Mucosa of gallbladder (tissue), 1 donor: ENCODE results near the gene IGDCC3. TPM values are rescaled to one million over a fixed set of nuclear protein-coding genes. Genes with fewer than 3 reads are reported as not detected.

ENCODE experiments used
- DNase-seq: peaks from one replicate; pipeline ENCODE4 v3.0.0-alpha.2; 2020; ENCODE audit warnings: low spot score
- total RNA-seq: library from RNA; stranded (reverse); gene quantifications from one replicate; pipeline ENCODE4 v1.2.1, GENCODE V29; 2021
- donor health status: DM: no; HTN: no; CAD: no.

Gene IGDCC3
- total RNA-seq, 1 donor from 2014 or later: 0.69 TPM

GRCh38 chr15:65343374-65343981 lies 34.3 kb downstream of the IGDCC3 start:
- no peak for DNase-seq

DNA sequence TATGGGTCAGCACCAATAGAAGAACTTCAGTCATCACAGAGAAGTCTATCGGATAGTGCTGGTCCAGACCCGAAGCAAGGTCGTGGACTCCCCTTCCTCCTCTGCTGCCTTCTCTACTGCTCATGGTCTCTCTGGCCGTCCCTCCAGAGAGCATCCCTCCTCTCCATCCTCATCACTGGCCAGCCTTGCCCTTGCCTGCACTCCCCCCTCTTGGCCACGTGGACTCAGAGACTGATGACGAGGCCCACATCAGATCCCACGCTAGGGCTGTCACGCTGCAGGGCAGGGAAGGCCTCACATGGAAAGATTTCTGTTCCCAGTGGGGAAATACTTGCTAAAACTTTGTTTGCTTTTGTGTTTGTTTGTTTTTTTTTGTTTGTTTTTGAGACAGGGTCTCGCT lies 35.3 kb downstream of the IGDCC3 start:
- no peak for DNase-seq

DNA sequence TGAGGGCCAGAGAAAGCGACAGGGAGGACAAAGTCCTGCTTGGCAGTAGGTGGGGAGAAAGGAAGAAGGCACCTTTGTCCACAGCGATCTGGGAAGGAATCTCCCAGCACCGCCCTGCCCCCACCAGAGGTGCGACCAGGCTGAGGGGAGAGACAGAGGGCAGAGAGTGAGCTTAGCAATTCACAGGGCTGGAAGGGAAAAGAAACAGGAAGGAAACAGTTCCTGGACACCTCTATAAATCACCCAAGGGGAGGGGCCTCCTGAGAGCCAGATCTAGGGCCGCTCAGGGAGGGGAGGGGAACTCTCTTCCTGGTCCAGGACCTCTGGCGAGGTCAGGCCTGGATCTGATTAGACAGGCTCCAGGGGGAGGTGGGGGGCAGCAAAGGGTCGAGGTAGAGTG lies 37.9 kb downstream of the IGDCC3 start:
- DNase-seq: no peak

DNA sequence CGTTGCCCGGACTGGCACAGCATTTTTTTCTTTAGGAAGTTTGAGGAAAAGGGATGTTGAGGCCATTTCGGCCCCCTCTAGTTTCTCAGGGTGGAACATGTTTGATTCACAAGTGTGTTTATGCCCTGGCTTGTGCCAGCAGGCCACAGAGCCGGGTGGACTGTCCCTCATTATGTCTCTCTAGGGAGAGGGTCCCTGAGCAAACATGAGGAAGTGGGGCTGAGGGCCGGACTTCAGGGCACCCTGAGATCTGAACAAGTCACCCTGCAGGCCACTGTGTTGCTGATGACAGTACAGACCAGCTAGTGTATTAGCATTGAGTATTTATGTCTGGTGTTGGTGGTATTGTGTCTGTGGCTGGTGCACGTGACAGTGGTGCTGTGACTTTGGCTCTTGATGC lies 38.4 kb downstream of the IGDCC3 start:
- no peak for DNase-seq

- DNase-seq: no peak
Measured at GRCh38 chr15:65338823-65339222, 39.0 kb downstream of the IGDCC3 start.

DNA sequence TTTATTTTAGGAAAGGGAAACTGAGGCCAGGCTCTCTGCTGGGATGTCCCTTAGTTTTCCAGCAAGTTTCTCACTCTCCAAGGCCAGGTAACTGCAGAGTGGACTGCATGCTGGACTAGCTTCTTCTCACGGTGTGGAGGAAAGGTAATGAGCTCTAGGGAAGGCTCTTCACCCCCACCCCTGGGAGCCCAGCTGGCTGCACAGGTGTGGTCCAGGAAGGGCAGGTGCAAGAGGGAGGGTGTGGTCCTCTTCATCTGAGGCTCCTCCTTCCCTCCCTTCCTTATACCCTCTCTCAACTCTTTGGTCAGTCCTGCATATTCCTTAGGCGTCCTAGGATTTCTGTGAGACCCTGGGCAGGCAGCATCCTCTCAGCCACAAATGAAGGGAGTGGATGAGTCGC lies 39.4 kb downstream of the IGDCC3 start:
- DNase-seq: no peak

GRCh38 chr15:65337436-65338070 lies 40.2 kb downstream of the IGDCC3 start:
- DNase-seq: no peak

- no peak for DNase-seq
Measured at GRCh38 chr15:65336493-65337435, 41.0 kb downstream of the IGDCC3 start.

GRCh38 chr15:65335278-65336055 lies 42.3 kb downstream of the IGDCC3 start:
- DNase-seq: no peak

GRCh38 chr15:65334586-65335231 lies 43.1 kb downstream of the IGDCC3 start:
- no peak for DNase-seq

DNA sequence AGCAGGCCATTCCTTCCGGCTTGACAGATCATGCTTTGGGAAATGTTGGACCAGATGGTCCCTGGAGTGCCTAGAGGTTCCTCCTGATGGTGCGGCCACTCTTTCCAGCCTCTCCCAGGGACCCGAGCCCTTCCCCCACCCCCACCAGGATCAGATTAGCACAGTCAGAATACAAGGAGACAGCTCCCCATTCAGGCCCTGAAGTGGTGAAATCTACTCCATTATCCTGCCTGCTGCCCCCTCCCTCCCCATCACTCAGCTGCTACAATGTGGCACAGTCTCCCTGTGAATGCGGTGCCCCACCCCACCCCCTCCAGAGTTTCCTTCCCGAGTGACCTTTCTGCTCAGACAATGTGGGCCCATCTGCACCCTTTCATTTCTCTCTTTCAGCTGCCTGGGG lies 43.9 kb downstream of the IGDCC3 start:
- no peak for DNase-seq

DNA sequence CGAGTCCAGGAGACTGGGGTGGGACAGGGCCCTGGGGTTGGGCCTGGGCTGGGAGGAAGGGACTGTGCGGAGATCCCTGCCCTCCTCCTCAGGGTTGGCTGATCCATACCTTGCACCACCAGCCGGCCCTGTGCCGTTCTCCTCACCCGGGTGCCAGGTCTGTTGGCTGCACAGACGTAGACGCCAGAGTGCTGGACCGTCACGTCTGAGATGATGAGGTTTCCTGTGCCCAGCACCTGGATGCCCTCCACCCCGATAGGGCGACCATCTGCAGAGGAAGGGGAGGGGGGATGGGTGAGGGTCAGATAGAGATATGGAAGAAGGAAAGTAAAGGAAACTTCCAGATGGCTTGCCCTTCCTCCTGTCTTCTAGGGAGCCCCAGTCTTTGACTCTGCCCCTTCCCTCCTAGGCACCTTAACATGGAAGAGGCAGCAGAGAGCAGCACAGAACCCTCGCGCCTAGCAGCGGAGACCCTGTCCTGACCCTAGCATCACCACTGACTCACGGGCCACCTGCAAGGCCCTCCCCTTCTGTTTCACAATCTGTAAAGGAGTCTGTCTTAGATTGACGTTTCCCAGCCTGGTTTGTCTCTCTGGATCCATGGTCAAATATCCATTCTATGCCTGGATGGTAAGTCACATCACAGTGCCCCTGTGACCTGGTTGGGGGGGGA lies 44.5 kb downstream of the IGDCC3 start:
- no peak for DNase-seq

GRCh38 chr15:65332391-65333147 lies 45.2 kb downstream of the IGDCC3 start:
- DNase-seq: no peak

DNA sequence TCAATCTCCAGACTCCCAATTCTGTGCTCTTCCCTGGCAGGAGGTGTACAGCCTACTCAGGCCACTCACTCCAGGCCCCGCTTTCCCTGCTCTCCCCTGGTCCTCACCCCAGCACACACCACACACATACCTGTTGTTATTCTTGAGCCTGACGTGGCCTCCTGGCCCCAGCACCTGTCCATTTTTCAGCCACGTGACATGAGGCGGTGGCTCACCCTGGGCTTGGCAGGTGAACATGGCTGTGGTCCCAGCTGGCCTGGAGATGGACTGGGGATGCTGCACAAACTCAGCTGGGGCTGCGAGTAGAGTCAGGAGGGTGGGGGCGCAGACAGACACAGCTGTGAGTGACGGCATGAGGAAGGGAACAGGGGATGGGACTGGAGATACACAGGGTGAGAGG lies 46.0 kb downstream of the IGDCC3 start:
- no peak for DNase-seq

DNA sequence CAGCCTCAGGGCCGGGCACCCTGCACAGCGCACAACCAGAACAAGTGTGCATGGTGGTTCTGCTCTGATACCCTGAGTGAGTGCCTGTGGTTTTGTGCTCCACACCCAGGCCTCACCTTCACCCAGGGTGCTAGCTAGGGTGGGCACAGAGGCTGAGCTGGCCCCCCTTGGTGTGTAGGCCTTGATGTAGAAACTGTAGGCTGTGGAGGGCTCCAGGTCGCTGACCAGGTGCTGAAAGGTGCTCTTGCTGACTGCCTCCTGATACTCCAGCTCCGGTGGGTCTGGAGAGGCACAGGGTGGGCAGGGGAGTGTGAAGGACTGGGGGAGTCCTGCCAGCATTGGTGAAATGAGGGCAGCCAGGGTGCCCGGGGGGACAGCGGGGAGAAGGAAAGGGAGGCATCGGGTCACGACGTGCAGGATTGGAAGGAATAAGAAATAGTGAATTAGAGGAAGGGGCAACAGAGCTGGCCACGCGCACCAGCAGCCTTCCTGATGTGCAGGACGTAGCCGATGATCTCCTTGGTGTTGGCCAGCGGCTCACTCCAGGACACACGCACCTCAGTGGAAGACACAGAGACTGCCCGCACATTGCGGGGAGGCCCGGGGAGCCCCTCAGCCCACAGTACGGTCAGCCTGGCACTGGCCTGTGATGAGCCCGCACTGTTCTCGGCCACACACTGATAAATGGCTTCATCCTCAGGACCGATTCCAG lies 46.7 kb downstream of the IGDCC3 start:
- no peak for DNase-seq

DNA sequence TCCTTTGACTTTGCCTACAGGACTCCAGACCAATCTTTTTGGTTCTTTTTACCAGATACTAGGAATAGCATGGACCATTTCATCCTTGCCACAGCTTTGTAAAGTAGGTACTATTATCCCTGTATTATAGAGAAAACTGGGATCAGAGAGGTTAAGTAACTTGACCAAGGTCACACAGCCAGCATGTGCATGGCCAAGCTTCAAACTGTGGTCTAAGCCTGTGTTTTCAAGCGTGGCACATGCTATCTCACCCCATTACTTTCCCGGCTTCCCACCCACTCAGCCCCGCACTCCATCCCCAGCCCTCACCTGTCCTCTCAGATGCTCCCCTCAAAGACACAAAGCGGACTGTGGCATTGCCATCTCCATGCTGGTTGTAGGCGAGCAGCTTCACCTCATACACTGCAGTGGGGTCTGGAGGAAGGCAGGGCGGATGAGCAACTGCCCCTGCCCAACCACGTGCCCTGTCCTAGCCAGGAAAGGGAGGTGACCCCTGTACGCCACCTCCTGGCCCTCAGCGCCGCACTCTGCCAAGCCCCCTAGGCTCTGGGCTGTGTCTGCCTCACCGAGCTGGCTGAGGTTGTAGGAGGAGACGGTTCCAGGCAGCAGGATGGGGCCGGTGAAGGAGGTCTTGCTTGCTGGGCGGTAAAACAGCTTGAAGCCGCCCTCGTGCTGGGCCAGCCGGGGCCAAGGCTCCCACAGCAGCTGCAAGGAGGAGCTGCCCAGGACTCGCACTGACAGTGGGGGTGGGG lies 47.6 kb downstream of the IGDCC3 start:
- no peak for DNase-seq

GRCh38 chr15:65329288-65329983 lies 48.4 kb downstream of the IGDCC3 start:
- DNase-seq: no peak
